ENCODE measurements around the gene STAB1.

STAB1 gene

DNA sequence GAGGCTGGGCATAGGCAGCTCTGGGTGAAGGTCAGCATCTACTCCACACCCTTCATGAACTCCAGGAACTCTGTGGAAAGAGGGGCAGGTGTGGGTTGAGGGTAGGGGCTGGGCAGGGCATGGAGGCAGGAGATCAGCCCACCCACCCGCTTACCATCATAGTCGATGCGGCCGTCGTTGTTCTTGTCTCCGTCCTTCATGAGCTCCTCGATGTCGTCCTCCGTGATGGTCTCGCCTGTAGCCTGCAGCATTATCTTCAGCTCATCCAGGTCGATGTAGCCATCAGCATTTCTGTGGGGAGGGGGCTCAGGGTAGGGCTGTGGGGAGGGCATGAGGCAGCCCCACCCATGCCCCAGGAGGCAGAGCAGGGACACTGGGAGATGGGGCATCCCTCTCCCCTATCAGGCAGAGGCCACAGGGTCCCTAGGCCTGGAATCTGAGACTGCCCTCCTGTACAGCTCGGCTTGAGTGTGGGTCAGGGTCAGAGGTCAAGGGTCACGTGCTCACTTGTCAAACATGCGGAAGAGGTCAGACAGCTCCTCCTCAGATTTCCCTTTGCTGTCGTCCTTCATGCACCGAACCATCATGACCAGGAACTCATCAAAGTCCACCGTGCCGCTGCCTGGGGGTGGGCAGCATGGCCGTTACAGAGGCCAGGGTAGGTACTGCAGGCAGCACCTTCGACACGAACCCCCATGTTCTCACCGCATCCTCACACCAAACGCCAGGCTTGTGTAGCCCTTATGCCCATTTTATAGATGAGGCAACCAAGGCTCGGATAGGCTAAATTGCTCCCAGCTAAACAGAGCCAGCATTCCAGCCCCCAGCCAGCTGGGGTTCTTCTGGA, 43.7 kb upstream of the STAB1 start:
- H3K4me3 ChIP-seq (ENCODE audit: low read depth, low read length), result no peak overlapping the region
- DNase-seq (ENCODE audit: low read depth), result no peak
- TF ChIP-seq, protein P1, sequence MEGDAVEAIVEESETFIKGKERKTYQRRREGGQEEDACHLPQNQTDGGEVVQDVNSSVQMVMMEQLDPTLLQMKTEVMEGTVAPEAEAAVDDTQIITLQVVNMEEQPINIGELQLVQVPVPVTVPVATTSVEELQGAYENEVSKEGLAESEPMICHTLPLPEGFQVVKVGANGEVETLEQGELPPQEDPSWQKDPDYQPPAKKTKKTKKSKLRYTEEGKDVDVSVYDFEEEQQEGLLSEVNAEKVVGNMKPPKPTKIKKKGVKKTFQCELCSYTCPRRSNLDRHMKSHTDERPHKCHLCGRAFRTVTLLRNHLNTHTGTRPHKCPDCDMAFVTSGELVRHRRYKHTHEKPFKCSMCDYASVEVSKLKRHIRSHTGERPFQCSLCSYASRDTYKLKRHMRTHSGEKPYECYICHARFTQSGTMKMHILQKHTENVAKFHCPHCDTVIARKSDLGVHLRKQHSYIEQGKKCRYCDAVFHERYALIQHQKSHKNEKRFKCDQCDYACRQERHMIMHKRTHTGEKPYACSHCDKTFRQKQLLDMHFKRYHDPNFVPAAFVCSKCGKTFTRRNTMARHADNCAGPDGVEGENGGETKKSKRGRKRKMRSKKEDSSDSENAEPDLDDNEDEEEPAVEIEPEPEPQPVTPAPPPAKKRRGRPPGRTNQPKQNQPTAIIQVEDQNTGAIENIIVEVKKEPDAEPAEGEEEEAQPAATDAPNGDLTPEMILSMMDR (IDR thresholded peaks at IDR 0.05; ENCODE audit: control insufficient read depth, extremely low read depth, insufficient read depth), result no peak

DNA sequence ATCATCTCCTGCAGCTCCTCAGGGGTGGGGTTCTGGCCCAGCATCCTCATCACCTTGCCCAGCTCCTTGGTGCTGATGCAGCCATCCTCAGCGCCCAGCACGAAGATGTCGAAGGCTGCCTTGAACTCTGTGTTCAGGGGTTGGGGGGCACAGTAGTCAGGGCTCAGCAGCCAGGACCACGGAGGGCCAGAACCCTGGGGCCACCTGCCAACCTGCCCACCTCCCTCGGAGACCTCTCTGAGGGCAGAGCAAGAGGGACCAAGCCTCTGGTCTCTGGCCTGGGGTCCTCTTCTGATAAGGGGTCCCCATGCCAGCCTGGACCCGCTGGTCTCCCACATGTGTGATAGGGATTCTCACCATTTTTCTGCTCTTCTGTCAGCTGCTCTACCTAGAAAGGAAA, 43.0 kb upstream of the STAB1 start:
- no peak for DNase-seq (ENCODE audit: low read depth)
- TF ChIP-seq, protein P1 (IDR thresholded peaks at IDR 0.05; ENCODE audit: control insufficient read depth, extremely low read depth, insufficient read depth), result no peak
- H3K4me3 ChIP-seq (ENCODE audit: low read depth, low read length), result no peak overlapping the region

GRCh38 chr3:52452570-52453221, 42.4 kb upstream of the STAB1 start:
- TF ChIP-seq, protein P1 (IDR thresholded peaks at IDR 0.05; ENCODE audit: control insufficient read depth, extremely low read depth, insufficient read depth), result no peak
- no peak for DNase-seq (ENCODE audit: low read depth)
- no peak overlapping the region for H3K4me3 ChIP-seq (ENCODE audit: low read depth, low read length)

- DNase-seq (ENCODE audit: low read depth), result no peak
- TF ChIP-seq, protein P1 (IDR thresholded peaks at IDR 0.05; ENCODE audit: control insufficient read depth, extremely low read depth, insufficient read depth), result no peak
- peak within 1 kb of the TSS; percentile 75 for H3K4me3 ChIP-seq (ENCODE audit: low read depth, low read length)
Measured at GRCh38 chr3:52453496-52454249, 41.5 kb upstream of the STAB1 start, which contains the start of gene TNNC1. Gene TNNC1, minus strand, starts transcription at chr3:52454041. Its CDS starts 26 bp downstream, at chr3:52454015.

GRCh38 chr3:52454250-52454937, 40.7 kb upstream of the STAB1 start:
- peak overlapping the region; percentile 75 for H3K4me3 ChIP-seq (ENCODE audit: low read depth, low read length)
- TF ChIP-seq, protein P1 (IDR thresholded peaks at IDR 0.05; ENCODE audit: control insufficient read depth, extremely low read depth, insufficient read depth), result no peak
- DNase-seq (ENCODE audit: low read depth), result no peak

- TF ChIP-seq, protein P1 (IDR thresholded peaks at IDR 0.05; ENCODE audit: control insufficient read depth, extremely low read depth, insufficient read depth), result no peak
- H3K4me3 ChIP-seq (ENCODE audit: low read depth, low read length), result peak overlapping the region; percentile 75
- no peak for DNase-seq (ENCODE audit: low read depth)
Measured at GRCh38 chr3:52454938-52455282, 40.2 kb upstream of the STAB1 start.
